CD4-positive, alpha-beta memory T cell (primary cell): Measurements from ENCODE around the gene RNF14. TPM values are rescaled to one million over a fixed set of nuclear protein-coding genes. Genes with fewer than 3 reads are reported as not detected.

Experiments
- CTCF ChIA-PET: fragments of 350-600 bp; sonication (Branson Sonifier 250); formaldehyde crosslinking; loops from one replicate; lab custom pipeline; 2021; ENCODE audit warnings: inconsistent platforms; ENCODE audit not compliant: partially characterized antibody; lab: Charles Lee
- POLR2A ChIA-PET: fragments of 350-600 bp; sonication (Branson Sonifier 250); formaldehyde crosslinking; loops from one replicate; lab custom pipeline; 2021; ENCODE audit not compliant: partially characterized antibody; lab: Charles Lee
- DNase-seq, 5 donors: peaks; one replicate each; pipeline versions ENCODE4 v3.0.0 to v3.0.0-alpha.2; 2020 to 2022; ENCODE audit warnings: mixed read lengths in 1 of 5
- H3K27ac ChIP-seq: one replicate; pipeline ENCODE4 v1.7.0; 2013; ENCODE audit warnings: low read depth, low read length
- H3K27me3 ChIP-seq: 2 replicates; pipeline ENCODE4 v1.7.0; 2013; ENCODE audit warnings: mild to moderate bottlenecking, low read length, moderate library complexity; ENCODE audit not compliant: insufficient read depth
- H3K36me3 ChIP-seq: 2 replicates; pipeline ENCODE4 v1.7.0; 2013; ENCODE audit warnings: mild to moderate bottlenecking, low read length, moderate library complexity; ENCODE audit not compliant: insufficient read depth
- H3K4me1 ChIP-seq: 2 replicates; pipeline ENCODE4 v1.7.0; 2013; ENCODE audit warnings: mild to moderate bottlenecking, low read length, moderate library complexity; ENCODE audit not compliant: insufficient read depth
- H3K4me3 ChIP-seq, 2 donors: one replicate each; pipeline ENCODE4 v1.7.0; 2013; ENCODE audit warnings: low read length in 2 of 2, mild to moderate bottlenecking in 1 of 2
- H3K9me3 ChIP-seq, 2 donors: one replicate each; pipeline ENCODE4 v1.7.0; 2013; ENCODE audit warnings: low read length in 2 of 2, control low read depth in 1 of 2; ENCODE audit not compliant: control insufficient read depth in 1 of 2
- H3K27ac Mint-ChIP-seq, 7 donors: one replicate each; pipeline ENCODE4 v1.8.0; 2020 to 2021; ENCODE audit warnings: mixed read lengths in 7 of 7, mild to moderate bottlenecking in 6 of 7, inconsistent platforms in 3 of 7, moderate library complexity in 3 of 7
- H3K27me3 Mint-ChIP-seq, 2 donors: one replicate each; pipeline ENCODE4 v1.8.0; 2020 to 2021; ENCODE audit warnings: mixed read lengths in 2 of 2
- H3K36me3 Mint-ChIP-seq, 2 donors: one replicate each; pipeline ENCODE4 v1.8.0; 2020 to 2021; ENCODE audit warnings: mixed read lengths in 2 of 2, inconsistent platforms in 1 of 2, mild to moderate bottlenecking in 1 of 2
- H3K4me1 Mint-ChIP-seq, 4 donors: one replicate each; pipeline ENCODE4 v1.8.0; 2020 to 2021; ENCODE audit warnings: mixed read lengths in 4 of 4, mild to moderate bottlenecking in 1 of 4
- H3K4me3 Mint-ChIP-seq, 8 donors: one replicate each; pipeline ENCODE4 v1.8.0; 2020 to 2021; ENCODE audit warnings: mixed read lengths in 8 of 8, mild to moderate bottlenecking in 7 of 8, moderate library complexity in 6 of 8, inconsistent platforms in 3 of 8
- H3K9me3 Mint-ChIP-seq, 8 donors: one replicate each; pipeline ENCODE4 v1.8.0; 2020 to 2021; ENCODE audit warnings: mixed read lengths in 8 of 8, mild to moderate bottlenecking in 5 of 8, inconsistent platforms in 3 of 8, moderate library complexity in 1 of 8
- intact Hi-C: fragments of 100-400 bp; cut with micrococcal nuclease; formaldehyde crosslinking; loops from one replicate; pipeline ENCODE4 v1.15.1; 2023
- polyA plus RNA-seq, 2 donors: library from polyadenylated mRNA; unstranded; fragments of 300-500 nt; fragmentation: Illumina TruSeq; gene quantifications; one replicate each; pipeline ENCODE4 v1.2.3, GENCODE V29; 2021
- total RNA-seq, 2 experiments: library from RNA; stranded (reverse); gene quantifications; one replicate each; pipeline ENCODE4 v1.2.3, GENCODE V29; 2021

Gene RNF14
- total and polyA plus RNA-seq, 4 experiments from 2014 or later = 35.4 to 52.0 (median 45.2) TPM

DNA sequence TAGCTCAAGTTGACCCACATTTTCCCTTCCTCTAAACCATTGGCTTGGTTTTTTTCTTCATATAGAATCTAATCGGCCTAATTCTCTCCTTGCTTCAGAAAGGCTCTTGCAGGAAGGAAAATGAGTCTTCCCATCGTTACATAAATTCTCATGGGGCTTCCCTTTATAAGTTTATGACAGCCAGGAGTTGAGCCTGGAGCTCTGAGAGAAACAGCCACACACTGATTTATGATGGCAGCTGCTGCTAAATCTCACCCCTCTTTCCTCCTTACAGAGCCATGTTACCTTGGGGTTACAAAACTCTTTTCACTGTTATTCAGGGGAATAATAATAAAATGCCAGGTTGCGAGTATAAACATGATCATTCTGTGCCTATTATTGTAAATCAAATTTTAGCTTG lies 5.2 kb upstream of the RNF14 start:
- ChIA-PET CTCF (interaction anchor here (1.3 to 9.0 kb wide), 6 partner anchors 12 to 299 kb away, joined by 3 to 250 read pairs (median 4); no protein-coding TSS in a partner anchor), POLR2A (interaction anchor here (0.8 to 7.3 kb wide), 5 partner anchors 12 to 1265 kb away, joined by 3 to 103 read pairs (median 3); partner anchors contain the start of gene DELE1)
- Histone ChIP-seq H3K36me3 (no peaks in the 10 kb centered on the region), H3K27ac (no peak overlapping the region), H3K4me3 (no peak overlapping the region), H3K4me1 (peaks cover 39% of the 10 kb centered on the region), H3K27me3 (no peaks in the 10 kb centered on the region), H3K9me3 (no peaks in the 10 kb centered on the region)
- no peak overlapping the region for H3K4me3 Mint-ChIP-seq
- H3K4me1 Mint-ChIP-seq = peaks cover 21 to 40% (median 29%) of the 10 kb centered on the region in 4 donors
- H3K36me3 Mint-ChIP-seq = no peaks in the 10 kb centered on the region
- intact Hi-C loops = no loop called here
- no peaks in the 10 kb centered on the region for H3K27me3 Mint-ChIP-seq
- no peaks in the 10 kb centered on the region for H3K9me3 Mint-ChIP-seq
- peak overlapping the region in 1 of 7 donors; percentile 64 for H3K27ac Mint-ChIP-seq
- no peak for DNase-seq

DNA sequence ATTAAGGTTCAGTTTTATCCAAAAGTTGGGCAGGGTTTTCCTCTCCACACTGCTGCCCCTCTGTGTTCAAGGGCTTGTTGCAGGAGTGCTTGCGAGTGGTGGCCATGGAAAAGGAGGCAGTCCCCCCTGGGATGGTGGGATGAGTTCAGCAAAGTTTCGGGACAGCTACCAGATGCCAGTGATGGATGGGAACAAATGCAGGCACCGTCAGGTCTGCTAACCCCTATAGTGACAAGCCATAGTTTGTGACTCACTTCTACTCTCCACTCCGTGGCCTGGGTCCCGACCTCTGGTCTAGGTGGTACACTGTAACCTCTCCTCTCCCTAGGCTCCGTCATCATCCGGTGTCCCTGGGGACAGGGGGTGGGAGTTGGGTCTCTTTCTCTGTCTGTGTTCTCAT lies 3.8 kb upstream of the RNF14 start:
- no peaks in the 10 kb centered on the region for H3K27me3 ChIP-seq
- no peaks in the 10 kb centered on the region for H3K9me3 ChIP-seq
- H3K9me3 Mint-ChIP-seq = no peaks in the 10 kb centered on the region
- H3K27ac ChIP-seq = no peak overlapping the region
- peaks cover 0 to 2% of the 10 kb centered on the region in 2 donors for H3K36me3 Mint-ChIP-seq
- no peak overlapping the region for H3K4me3 ChIP-seq
- no peak for DNase-seq
- ChIA-PET CTCF (interaction anchor here (1.1 to 1.8 kb wide), 2 partner anchors 11 to 74 kb away, joined by 3 to 4 read pairs; no protein-coding TSS in a partner anchor), POLR2A (interaction anchor here (1.1 kb wide), 1 partner anchor 282 kb away, joined by 3 read pairs; no protein-coding TSS in a partner anchor)
- peaks cover 33% of the 10 kb centered on the region for H3K4me1 ChIP-seq
- intact Hi-C loops = no loop called here
- no peak overlapping the region for H3K4me3 Mint-ChIP-seq
- H3K36me3 ChIP-seq = no peaks in the 10 kb centered on the region
- no peaks in the 10 kb centered on the region for H3K27me3 Mint-ChIP-seq
- no peak overlapping the region for H3K27ac Mint-ChIP-seq
- H3K4me1 Mint-ChIP-seq = peaks cover 22 to 42% (median 29%) of the 10 kb centered on the region in 4 donors

DNA sequence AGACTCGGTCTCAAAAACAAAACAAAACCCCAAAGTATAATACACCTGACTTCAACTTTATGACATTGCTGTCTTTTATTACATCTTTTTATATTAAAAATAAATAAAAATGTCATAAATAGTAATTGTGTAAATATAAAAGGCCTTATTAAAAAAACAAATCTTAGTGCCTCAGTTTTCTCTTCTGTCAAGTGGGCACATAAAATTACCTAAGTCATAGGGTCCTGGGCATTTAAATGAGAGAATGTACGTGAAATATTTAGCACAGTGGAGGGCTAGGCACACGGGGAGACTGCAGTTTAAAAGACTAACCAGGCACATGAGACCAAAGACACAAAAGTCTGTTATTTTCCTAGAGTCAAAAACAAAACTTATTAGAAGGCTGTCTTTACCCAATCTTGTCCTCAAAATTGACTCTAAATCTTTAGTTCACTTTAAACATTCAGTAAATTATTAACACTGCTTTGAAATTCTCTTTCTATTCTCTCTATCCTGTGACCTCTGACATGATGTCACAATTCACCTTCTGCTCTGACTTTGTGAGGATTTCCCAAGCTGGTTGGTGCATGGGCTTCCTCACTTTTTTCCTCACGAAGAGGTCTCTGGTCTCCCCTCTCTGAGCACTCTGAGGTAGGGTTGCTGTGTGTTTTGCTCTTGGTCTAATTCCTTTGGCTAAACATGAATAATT lies 2.5 kb upstream of the RNF14 start:
- Mint-ChIP-seq H3K9me3 (no peaks in the 10 kb centered on the region), H3K36me3 (peaks cover 0 to 6% of the 10 kb centered on the region in 2 donors), H3K27ac (peak overlapping the region in 1 of 7 donors; percentile 30), H3K4me1 (peaks cover 16 to 39% (median 25%) of the 10 kb centered on the region in 4 donors), H3K4me3 (no peak overlapping the region), H3K27me3 (no peaks in the 10 kb centered on the region)
- POLR2A ChIA-PET = no interaction called here
- H3K9me3 ChIP-seq = no peaks in the 10 kb centered on the region
- H3K4me1 ChIP-seq = peaks cover 27% of the 10 kb centered on the region
- H3K36me3 ChIP-seq = no peaks in the 10 kb centered on the region
- no peak for DNase-seq
- H3K4me3 ChIP-seq = no peak overlapping the region
- CTCF ChIA-PET = no interaction called here
- intact Hi-C loops = no loop called here
- H3K27me3 ChIP-seq = no peaks in the 10 kb centered on the region
- no peak overlapping the region for H3K27ac ChIP-seq

DNA sequence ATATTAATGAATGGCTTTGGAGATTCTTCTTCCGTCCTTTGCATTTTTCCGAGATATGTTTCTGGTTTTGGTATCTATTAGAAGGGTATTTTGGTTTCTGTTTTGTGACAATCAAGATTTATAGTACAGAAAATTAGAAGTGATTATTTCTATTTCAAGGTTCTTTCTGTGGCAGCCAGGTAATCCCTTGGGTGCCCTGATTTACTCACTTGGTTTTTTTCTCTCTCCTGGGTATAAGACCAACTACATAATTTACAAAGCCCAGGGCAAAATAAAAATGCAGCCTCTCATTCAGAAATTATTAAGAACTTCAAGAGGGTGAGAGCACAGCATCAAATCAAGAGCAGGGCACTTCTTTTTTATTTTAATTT lies 2.0 kb upstream of the RNF14 start:
- Mint-ChIP-seq H3K9me3 (no peaks in the 10 kb centered on the region), H3K27ac (peak overlapping the region in 2 of 7 donors; percentile 30 to 62), H3K27me3 (no peaks in the 10 kb centered on the region), H3K4me1 (peaks cover 17 to 35% (median 26%) of the 10 kb centered on the region in 4 donors), H3K36me3 (peaks cover 0 to 6% of the 10 kb centered on the region in 2 donors), H3K4me3 (peak overlapping the region in 1 of 8 donors; percentile 41)
- no peak for DNase-seq
- intact Hi-C loops = no loop called here
- ChIA-PET POLR2A (interaction anchor here (3.5 kb wide), 1 partner anchor 274 kb away, joined by 42 read pairs; no protein-coding TSS in a partner anchor), CTCF (interaction anchor here (0.9 to 4.7 kb wide), 4 partner anchors 11 to 265 kb away, joined by 3 to 39 read pairs (median 22); partner anchors contain the start of gene NDFIP1)
- Histone ChIP-seq H3K27ac (no peak overlapping the region), H3K36me3 (peaks cover under 1% of the 10 kb centered on the region), H3K4me1 (peaks cover 23% of the 10 kb centered on the region), H3K27me3 (no peaks in the 10 kb centered on the region), H3K4me3 (no peak overlapping the region), H3K9me3 (no peaks in the 10 kb centered on the region)

DNA sequence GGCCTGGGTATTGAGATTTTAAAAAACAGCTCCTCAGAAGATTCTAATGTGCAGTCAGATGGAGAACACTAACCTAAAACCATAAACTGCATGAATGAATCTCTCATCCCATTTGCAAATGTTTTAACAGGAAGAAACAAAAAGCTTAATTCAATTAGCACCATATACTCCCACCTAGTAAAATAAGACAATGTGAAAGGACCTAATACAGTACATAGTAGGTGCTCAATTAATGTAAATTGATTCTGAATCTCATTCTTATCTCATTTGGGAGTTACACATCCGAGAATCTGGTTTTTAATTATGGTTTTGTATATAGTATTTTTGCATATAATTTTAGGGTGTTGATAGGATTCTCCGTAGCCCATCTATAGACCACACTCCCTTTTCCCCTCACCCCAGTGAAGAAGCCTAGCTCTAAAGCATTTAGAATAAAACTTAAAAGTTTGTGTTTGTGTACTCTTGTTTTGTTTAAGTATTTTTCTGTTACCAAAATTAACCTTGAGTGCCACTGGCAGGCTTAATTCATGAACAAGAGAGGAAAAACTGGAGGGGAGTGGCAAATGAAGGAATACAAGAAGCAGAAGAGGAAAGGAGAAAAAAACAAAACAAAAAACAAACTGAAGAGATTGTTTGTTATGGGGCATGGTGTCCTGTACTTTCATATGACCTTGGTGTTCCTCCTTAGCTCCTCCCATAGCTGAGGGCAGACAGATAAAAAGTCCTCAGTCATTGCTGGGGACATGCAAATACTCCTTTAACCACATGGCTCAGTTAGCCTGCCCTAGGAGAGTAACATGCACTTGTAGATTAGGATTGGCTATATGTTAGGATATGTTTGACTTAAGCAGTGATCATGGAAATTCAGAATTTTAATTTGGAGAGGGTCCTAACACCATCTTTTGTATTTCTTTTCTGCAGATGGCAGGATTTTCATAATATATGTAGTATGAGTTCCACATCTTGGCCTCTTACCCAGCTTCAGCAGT lies 1.2 kb downstream of the RNF14 start:
- intact Hi-C loops = loop anchor here (1.0 to 2.0 kb wide), 4 partner anchors 45 to 305 kb away; partner anchors contain the start of gene DELE1
- Histone ChIP-seq H3K4me3 (peak overlapping the region; percentile 66 to 85), H3K27me3 (no peaks in the 10 kb centered on the region), H3K4me1 (peaks cover 28% of the 10 kb centered on the region), H3K36me3 (peaks cover 17% of the 10 kb centered on the region), H3K9me3 (no peaks in the 10 kb centered on the region), H3K27ac (peak overlapping the region; percentile 96)
- Mint-ChIP-seq H3K27ac (peak overlapping the region; percentile 97 to 99 (median 98)), H3K4me3 (peak overlapping the region; percentile 87 to 98 (median 94)), H3K4me1 (peaks cover 24 to 52% (median 34%) of the 10 kb centered on the region in 4 donors), H3K9me3 (no peaks in the 10 kb centered on the region), H3K36me3 (peaks cover 17 to 25% of the 10 kb centered on the region in 2 donors), H3K27me3 (no peaks in the 10 kb centered on the region)
- ChIA-PET POLR2A (interaction anchor here (0.7 to 3.5 kb wide), 27 partner anchors 8 to 1435 kb away, joined by 3 to 69 read pairs (median 12); partner anchors contain the start of genes DELE1, DIAPH1, FCHSD1 and GNPDA1), CTCF (interaction anchor here (0.9 to 6.0 kb wide), 32 partner anchors 8 to 406 kb away, joined by 3 to 139 read pairs (median 6); partner anchors contain the start of genes ARAP3, DELE1, DIAPH1 and FCHSD1)
- DNase-seq = peak in 1 of 5 donors; percentile 49

DNA sequence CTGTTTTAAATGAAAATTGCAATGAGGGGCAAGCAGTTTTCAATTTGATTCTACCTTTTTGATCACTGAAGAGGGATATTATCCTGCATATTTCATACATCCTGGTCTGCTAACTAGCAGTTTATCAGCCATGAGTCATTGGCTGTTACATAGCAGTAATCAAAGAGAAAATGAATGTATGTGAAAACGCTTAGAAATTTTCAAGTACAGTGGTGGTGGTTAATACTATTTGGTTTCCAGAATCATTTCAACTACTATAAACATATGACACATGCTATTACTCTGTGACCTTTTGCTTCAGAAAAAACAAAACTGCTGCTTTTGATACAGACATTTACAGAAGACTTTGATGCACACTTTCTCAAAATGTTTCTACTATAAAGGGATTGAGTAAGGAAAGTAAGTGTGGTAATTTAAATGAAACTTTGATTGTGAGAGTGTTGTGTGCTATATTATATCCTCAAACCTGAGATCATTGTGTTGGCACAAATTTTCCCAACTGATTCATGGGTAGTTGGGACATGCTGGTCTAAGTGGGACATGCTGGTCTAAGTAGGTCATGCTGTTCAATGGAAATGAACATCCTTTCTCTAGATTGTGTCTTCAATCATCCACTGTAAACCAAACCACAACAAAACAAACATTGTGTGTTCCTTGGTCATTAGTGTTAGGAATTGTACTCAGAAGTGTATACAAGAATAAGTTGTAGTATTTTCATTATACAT lies 5.1 kb downstream of the RNF14 start:
- Histone ChIP-seq H3K9me3 (no peaks in the 10 kb centered on the region), H3K4me1 (peaks cover 23% of the 10 kb centered on the region), H3K27ac (no peak overlapping the region), H3K4me3 (no peak overlapping the region), H3K27me3 (no peaks in the 10 kb centered on the region), H3K36me3 (peaks cover 34% of the 10 kb centered on the region)
- Mint-ChIP-seq H3K27ac (peak overlapping the region in 4 of 7 donors; percentile 11 to 68 (median 48)), H3K27me3 (no peaks in the 10 kb centered on the region), H3K36me3 (peaks cover 34 to 45% of the 10 kb centered on the region in 2 donors), H3K9me3 (no peaks in the 10 kb centered on the region), H3K4me3 (peak overlapping the region in 1 of 8 donors; percentile 9), H3K4me1 (peaks cover 27 to 46% (median 35%) of the 10 kb centered on the region in 4 donors)
- ChIA-PET CTCF (interaction anchor here (1.3 to 6.0 kb wide), 2 partner anchors 15 to 170 kb away, joined by 3 to 139 read pairs; partner anchors contain the start of gene PCDH12), POLR2A (no interaction called here)
- no peak for DNase-seq
- intact Hi-C loops = no loop called here
